ENCODE measurements around the gene SLC6A2. TPM values are rescaled to one million over a fixed set of nuclear protein-coding genes. Genes with fewer than 3 reads are reported as not detected.

SLC6A2 gene
- total RNA-seq, 1 donor from 2014 or later = 0.64 TPM

Other genes starting within 250 kb of the SLC6A2 start
- gene MMP2, start 176.8 kb upstream of the SLC6A2 start, total RNA-seq = 521 TPM
- 15.7 TPM for gene LPCAT2, start 146.9 kb upstream of the SLC6A2 start, total RNA-seq
- gene CAPNS2, start 89.3 kb upstream of the SLC6A2 start, total RNA-seq = 0.55 TPM
- 401 TPM for gene CES1, start 177.1 kb downstream of the SLC6A2 start, total RNA-seq
- not detected for gene CES5A, start 219.4 kb downstream of the SLC6A2 start, total RNA-seq